Skin epidermis (tissue), 12 donors: ENCODE data around the gene MALRD1.
A peak's percentile ranks its signal among the peaks of the same experiment; 100 is the strongest.

Experiments used
- H3K27ac ChIP-seq, 21 experiments: fragments of 200-600 bp; sonication (generic) in 11 of 21; one replicate each; pipeline ENCODE4 v1.5.0; 2020; ENCODE audit warnings: mild to moderate bottlenecking in 3 of 21, inconsistent platforms in 2 of 21, moderate library complexity in 2 of 21
- H3K4me3 ChIP-seq, 7 experiments: fragments of 200-600 bp; sonication (generic) in 2 of 7; one replicate each; pipeline ENCODE4 v1.5.0; 2020; ENCODE audit warnings: inconsistent platforms in 2 of 7, mild to moderate bottlenecking in 2 of 7, moderate library complexity in 1 of 7

The MALRD1 gene

DNA sequence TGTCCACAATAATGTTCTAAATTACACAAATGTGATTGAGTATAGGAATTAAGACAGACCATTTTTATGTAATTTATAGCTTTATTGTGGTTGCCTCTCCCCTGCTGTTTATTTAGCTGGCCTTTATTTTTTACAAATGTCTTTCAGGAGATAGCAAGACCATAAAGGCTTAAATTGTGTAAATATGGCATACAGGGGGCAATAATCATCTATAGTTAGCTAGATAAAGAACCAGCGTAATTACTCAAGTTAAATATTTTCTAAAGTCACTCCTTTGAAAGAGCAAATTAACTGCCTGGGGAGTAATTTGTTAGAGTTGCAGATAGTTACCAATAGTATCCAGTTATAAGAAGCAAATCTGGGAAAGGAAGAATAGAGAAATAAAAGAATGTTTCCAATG lies at the start of gene MALRD1:
Gene MALRD1 (plus strand): TSS at position 313 of the 400 bp plus-strand sequence. CDS start 138 bp downstream, outside the sequence.
- H3K4me3 ChIP-seq: no peak within 1 kb of the TSS
- no peak within 1 kb of the TSS for H3K27ac ChIP-seq

DNA sequence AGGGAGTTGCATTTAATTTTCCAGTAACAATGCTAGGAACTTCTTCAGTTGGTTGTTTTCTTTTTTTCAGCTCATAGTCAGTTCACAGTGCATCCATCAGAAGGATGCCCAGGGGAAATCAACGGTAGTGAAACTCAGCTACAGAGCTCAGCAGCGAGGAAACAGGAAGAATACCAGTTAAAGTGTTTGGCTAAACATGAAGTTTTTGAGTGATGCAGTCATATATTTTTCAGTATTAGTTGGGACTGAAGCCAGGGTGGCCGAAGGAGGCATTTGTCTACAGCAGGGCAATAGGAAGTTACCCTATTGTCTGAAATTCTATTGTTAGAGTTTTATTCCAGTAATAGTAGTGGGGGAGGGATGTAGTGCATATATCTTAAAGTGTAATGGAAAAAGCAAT lies 45.3 kb upstream of the MALRD1 start:
- Histone ChIP-seq H3K4me3 (no peak overlapping the region), H3K27ac (no peak overlapping the region)

DNA sequence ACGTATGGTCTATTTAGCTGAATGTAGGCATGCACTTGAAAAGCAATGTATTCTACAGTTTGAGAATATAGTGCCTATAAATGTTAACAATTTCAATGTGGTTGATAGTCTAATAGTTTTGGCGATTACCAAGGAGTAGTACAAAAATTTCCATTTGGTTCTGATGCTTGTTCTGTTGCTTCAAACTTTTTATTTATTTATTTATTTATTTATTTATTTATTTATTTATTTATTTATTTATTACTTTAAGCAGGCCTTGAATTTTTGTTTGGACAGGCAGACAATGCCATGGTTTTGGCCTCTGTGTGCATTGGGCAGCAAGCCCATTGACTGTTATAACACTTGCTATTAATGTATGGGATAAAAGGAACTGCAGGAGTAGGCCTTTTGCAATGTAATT lies 36.5 kb upstream of the MALRD1 start:
- Histone ChIP-seq H3K4me3 (no peak overlapping the region), H3K27ac (no peak overlapping the region)

DNA sequence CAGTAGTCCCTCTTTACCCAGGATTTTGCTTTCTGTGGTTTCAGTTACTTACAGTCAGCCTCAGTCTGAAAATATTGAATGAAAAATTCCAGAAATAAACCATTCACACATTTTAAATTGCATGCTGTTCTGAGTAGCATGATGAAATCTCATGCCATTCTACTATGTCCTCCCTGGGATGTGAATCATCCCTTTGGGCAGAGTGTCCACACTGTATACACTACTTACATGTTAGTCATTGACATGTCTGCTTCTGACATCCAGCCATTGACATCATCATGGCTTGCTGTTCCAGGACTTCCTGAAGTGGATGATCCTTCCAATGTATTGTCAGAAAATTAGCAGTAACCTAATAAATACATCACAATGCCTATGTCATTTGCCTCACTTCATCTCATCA lies 34.6 kb upstream of the MALRD1 start:
- Histone ChIP-seq H3K4me3 (no peak overlapping the region), H3K27ac (no peak overlapping the region)

DNA sequence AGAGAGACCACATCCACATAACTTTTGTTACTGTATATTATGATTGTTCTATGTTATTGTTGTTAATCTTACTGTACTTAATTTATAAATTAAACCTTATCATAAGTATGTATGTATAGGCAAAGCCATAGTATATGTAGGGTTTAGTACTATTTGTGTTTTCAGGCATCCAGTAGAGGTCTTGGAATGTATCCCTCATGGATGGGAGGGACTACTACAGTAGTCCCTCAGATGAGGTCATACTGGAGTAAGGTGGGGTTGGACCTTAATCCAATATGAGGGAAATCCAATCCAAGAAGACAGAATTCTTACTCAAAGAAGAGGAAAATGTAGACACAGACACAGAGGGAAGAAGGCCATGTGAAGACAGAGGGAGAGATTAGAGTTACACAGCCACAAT lies 34.1 kb upstream of the MALRD1 start:
- Histone ChIP-seq H3K4me3 (no peak overlapping the region), H3K27ac (no peak overlapping the region)

DNA sequence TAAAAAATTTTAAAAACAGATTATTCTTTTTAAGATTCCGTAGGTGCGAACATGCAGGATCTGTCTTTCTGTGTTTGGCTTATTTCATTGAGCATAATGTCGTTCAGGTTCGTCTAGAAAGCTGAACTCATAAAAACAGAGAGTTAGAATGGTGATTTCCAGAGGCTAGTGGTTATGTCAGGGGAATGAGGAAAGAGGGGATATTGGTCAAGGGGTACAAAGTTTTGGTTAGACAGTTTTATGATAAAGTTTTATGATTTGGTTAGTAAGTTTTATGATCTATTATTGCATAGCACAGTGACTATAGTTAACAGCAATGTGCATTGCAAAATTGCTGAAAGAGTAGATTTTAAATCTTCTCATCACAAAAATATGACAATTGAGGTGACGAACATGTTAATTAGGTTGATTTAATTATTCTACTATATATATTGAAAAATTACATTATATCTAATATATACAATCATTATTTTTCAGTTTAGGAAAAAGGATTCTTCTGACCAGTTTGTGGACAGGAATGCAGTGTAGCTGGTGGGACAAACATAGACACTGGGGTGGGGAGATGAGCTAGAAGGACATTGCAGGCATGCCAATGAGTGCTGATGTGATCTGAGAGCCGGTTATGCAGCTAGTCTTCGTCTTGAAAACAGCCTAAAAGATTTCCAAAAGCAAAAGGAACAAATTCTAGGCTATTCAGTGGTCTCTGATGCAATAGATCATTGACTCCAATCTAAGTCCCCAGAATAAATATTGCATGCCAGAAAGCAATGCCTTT lies 31.3 kb upstream of the MALRD1 start:
- Histone ChIP-seq H3K27ac (no peak overlapping the region), H3K4me3 (no peak overlapping the region)

DNA sequence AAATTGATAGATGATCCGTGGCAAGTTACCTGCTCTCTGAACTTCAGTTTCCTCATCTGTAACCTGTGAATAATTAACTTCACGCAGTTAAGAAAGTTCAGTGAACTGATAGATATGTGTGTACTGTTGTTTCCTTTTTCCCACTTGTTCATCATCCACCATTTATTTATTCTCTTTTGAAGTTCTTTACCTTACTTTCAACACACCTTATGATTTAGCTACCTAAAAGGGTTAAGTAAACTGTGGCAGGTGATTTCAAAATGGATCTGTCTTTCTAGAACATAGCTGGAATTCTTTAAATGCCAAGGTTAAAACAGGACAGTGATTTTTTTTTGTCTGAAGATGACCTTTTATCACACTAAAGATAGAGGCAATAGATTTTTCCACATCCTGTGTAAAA lies 27.4 kb upstream of the MALRD1 start:
- Histone ChIP-seq H3K4me3 (no peak overlapping the region), H3K27ac (no peak overlapping the region)

DNA sequence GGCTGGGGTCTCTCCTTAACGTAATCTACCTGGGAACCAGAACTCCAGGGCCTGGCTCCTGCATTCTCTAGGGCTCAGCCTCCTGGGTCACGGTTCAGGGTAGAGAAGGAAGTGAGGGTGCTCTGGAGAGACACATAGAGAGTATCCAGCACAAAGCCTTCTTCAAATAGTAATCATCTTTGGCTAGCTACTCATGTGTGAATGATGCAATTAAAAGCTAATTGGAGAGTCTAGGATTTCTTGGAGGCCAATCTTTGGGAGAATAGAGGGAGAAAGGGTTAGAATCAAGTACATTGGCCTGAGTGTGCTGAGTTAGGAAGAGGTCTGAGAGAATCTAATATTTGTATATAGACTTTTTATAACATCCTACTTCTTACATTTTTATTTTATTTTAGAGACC lies 24.0 kb upstream of the MALRD1 start:
- H3K27ac ChIP-seq: no peak overlapping the region
- H3K4me3 ChIP-seq: no peak overlapping the region

DNA sequence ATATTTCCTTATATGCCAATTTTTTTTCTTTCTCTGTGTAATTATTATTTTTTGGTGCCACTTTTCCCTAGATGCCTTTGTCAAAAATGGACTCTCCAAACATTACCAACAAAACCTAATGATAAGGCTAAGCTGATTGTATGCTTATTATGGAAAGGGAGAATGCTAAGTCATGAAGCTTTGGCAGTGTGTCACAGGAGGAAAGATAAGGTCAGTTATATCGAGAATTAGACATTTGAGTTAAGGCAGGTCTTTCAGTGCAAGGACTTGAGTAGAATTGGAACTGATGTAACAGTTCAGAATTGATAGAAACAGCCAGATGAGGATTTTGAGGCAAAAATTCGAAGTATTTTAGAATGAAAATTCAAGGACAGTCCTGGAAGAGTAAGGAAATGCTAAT lies 16.8 kb upstream of the MALRD1 start:
- no peak overlapping the region for H3K4me3 ChIP-seq
- H3K27ac ChIP-seq: no peak overlapping the region

DNA sequence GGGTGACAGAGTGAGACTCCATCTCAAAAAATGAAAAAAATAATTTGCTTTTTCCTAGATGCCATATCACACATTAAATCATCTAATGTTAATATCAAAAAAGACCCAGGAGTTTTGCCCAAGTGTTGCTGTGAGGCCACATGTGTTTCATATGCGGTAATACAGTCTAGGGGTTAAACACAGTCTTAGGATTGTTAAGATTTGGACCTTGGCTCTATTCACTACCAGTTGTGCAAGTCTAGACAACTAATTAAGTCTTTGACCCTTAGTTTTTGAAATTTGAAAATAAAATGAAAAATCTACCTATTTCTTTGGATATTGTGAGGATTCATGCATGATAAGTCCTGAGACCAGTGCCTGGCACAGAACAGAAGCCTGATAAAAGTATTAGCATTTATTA lies 14.9 kb upstream of the MALRD1 start:
- no peak overlapping the region for H3K4me3 ChIP-seq

DNA sequence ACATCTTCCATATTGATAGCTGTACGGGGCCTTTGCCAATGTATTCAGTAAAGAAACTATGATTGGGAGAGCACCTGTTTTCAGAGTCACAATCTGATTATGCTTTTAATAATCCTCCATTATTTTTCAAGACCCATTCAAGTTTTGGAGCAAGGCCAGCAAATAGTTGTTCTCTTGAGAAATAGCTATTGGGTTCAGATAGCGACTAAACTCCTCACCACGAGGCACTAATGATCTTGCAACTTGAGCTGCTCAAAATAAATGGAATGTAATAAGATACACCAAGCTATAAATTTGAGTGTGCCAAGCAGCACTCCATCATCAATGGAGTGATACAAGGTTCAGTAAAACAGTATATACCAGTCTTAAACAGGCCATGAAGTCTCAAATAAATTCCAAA lies 7.4 kb upstream of the MALRD1 start:
- H3K4me3 ChIP-seq: no peak overlapping the region
- H3K27ac ChIP-seq: no peak overlapping the region

More for the DNA sequence above, 14.9 kb upstream of the MALRD1 start:
- no peak overlapping the region for H3K27ac ChIP-seq

DNA sequence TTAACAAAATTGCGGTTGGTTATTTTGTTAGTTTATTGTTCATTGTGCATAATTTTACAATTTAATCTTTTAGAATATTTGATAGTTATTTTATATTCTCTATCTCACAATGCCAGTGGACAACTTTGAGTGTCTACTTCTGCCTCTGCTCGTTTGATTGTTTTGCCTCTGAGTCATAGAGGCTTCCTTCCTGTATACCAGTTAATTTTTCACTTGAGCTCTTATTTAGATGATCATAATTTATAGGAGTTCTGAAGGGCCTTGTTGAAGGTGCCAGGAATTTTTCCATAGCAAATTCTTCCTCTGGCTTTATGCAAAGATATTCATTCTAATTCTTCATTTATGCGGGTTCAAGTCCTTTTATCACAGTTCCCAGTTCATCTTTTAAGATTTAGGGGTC lies 5.2 kb upstream of the MALRD1 start:
- Histone ChIP-seq H3K27ac (no peak overlapping the region), H3K4me3 (no peak overlapping the region)

DNA sequence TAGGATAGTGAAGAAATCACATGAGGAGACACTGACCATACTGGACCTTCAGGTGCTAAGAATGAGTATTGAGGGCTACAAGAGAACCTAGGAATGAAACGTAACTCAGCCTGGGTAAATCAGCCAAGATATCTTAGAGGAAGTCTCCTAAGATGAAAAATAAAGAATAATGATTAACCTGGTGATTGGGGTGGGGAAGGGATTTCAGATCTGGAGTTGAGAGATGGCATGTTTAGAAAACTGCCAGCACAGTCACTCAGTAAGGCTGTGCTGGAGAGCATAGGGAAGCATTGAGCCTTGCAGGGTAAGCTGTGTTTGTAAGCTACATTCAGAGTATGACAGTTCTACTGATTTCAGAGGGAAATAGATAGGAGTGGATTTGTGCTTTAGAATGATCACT lies 1.9 kb upstream of the MALRD1 start:
- no peak overlapping the region for H3K4me3 ChIP-seq
- H3K27ac ChIP-seq: no peak overlapping the region

DNA sequence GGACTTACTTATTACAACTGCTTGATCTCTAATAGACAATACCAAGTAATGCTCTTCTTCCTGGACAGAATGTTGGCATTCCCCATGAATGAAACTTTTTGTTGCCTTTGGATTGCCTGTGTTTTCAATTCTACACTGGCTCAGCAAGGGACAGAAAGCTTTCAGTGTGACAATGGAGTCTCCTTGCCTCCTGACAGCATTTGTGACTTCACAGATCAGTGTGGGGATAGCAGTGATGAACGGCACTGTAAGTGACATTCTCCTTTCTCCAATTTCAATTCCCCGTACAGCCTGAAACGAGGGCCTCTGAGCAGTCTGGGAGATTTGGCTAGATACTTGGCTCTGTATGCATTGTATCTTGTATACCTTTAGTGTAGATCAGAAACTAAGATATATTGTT lies 290 bp downstream of the MALRD1 start:
- no peak overlapping the region for H3K4me3 ChIP-seq
- no peak overlapping the region for H3K27ac ChIP-seq

DNA sequence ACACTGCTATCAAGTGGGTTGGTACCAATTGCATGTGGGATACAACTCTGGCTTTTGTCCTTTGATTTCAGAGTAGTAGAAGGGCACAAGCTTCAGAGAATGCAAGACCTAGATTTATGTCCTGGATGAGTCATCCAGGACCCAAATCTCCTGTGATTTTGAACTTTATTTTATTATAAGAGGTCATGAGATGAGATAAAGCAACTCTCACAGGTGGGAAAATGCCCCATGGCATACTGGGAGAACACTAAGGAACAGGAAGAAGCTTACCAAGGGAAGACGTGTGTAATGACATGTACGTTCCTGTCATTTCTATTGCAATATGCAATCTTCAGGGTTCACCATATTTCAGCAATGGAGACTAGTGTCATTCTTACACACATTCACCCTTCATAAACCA lies 966 bp downstream of the MALRD1 start:
- Histone ChIP-seq H3K4me3 (no peak overlapping the region), H3K27ac (no peak overlapping the region)

DNA sequence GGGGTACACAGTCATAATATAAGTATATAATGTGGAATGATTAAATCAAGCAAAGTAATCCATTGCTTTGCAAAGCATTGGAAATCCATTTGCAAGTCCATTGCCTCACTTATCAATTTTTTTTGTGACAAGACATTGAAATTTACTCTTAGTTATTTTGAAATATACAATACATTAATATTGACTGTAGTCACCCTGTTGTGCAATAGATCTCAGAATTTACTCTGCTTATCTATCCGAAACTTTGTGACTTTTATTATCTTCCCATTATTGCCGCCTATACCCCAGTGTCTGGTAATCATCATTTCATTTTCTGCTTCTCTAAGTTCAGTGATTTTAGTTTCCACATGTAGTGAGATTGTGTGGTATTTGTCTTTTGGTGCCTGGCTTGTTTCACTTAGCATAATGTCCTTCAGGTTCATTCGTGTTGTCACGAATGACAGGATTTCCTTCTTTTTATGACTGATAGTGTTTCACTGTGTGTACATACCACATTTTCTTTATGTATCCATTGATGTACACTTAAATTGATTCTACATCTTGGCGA lies 5.8 kb downstream of the MALRD1 start:
- Histone ChIP-seq H3K27ac (no peak overlapping the region), H3K4me3 (no peak overlapping the region)

DNA sequence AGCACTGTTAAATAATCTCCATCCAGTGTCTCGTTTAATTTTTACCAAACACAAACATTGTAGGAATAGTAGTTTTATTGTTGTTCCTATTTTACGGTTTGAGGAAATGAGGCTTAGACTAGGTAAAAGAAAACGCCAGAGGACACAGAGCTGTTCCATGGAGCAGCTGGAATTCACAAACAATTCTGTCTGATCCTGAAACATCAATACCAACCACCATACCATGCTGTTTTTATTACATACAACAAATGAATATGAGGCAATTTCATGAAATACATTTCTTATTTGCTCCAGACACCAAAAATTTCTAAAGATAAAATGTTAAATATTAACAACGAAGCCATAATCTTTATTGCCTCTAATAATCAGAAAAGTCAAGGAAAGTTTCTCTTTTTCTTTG lies 9.4 kb downstream of the MALRD1 start:
- no peak overlapping the region for H3K27ac ChIP-seq
- no peak overlapping the region for H3K4me3 ChIP-seq

DNA sequence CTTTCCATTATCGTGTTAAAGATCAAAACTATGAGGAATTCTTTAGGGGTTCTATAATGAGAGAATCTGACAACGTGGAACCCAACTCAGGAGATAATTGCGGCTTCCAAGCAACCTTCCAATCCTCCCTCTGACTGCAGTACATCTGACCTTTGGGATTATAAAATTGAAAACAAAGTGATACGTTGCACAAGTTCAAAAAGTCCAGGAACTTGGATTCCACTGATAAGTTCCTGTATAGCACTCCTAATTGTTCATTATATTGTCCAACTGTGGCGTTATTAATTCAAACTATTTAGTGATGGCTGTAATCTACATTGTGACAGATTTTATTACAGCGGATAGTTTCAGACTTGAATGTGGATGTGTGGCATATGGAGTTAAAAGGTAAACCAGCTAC lies 15.4 kb downstream of the MALRD1 start:
- no peak overlapping the region for H3K27ac ChIP-seq
- no peak overlapping the region for H3K4me3 ChIP-seq

DNA sequence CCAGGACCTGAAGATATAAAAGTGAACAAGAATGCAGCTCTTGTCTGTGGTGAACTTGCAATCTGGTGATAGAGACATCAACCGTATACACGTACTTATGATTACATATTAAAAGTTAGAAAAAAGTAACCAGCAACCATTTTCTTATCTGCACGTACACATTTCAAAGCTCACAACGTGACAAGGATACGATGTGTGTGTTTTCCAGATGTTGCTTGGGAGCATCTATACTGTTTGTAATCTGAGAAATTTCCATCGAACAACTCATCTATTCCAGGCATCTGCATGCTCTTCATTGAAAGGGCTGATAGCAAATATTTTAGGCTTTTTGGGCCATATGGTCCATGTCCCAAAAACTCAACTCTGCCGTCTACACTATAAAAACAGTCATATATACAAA lies 23.3 kb downstream of the MALRD1 start:
- H3K4me3 ChIP-seq: no peak overlapping the region
- H3K27ac ChIP-seq: no peak overlapping the region

DNA sequence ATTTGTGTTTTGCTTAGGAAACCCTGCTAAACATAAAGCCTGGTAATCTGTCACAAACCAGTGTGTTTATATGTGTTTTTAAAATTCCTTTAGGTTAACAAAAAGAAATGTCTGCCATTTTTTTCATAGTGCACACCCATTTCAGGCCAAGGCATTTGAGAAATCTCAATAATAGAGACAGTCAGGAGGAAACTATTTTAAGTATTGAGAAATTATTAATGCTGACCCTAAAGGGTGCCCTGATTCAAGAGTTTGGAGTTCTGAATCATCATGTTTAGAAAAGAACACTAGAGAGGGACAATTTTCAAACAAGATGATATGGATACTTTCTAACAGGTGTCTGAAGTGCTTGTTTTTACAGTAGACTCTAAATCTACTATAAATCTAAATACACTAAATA lies 28.7 kb downstream of the MALRD1 start:
- Histone ChIP-seq H3K4me3 (no peak overlapping the region), H3K27ac (no peak overlapping the region)

DNA sequence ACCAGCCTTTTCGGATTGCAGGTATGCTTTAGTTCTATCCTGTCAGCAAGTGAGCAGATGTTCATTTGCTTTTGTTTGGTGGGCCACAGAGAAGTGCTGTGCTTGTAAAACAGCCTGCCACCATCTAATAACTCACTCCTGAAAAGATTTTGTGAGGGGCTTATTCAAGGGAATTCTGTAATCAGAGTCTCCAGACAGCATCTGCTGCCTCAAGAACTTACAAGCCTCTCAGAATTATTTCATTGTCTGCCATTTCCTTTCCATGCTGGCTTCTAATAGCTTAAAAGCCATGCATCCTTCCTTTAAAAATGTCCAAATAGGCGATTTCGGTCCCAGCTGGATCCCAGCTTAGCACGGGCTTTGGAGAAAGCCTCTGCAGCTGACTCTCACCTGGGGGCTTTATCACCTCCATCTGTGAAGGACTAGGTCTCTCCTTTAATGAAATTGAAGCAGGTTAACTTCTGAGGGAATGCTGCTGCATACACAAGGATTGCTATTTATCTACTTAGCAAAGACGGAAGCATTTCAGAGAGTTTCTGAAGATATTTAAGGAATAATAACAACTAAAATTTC lies 48.0 kb downstream of the MALRD1 start:
- H3K4me3 ChIP-seq: no peak overlapping the region
- H3K27ac ChIP-seq: peak overlapping the region in 2 of 21 experiments; percentile 22 to 61

DNA sequence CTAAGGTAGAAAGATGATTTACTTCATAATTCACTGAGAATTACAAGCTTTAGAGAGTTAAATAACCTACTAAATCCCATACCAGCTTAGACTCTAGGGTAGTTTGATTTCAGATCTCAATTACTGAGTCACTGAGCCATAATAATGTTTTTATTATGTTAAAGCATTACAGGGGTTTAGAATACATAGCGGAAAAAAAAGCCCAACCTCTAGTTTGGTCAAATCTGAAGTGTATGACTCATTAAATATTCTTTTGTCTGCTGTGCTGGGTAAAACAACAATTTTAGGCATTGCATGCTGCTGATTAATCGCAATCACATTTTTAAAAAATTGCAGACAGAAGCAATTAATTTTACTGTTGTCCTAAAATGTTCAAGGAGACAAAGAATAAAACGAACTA lies 48.5 kb downstream of the MALRD1 start:
- H3K27ac ChIP-seq: peak overlapping the region in 3 of 21 experiments; percentile 1 to 61 (median 22)
- H3K4me3 ChIP-seq: no peak overlapping the region
